K562 (cell line): ENCODE data around the gene TRMT112. TPM values are rescaled to one million over a fixed set of nuclear protein-coding genes. Genes with fewer than 3 reads are reported as not detected.
A peak's percentile ranks its signal among the peaks of the same experiment; 100 is the strongest.

Experiments
- EGR1 ChIP-seq: fragments of 450-650 bp; conservative IDR thresholded peaks from 2 replicates; pipeline ENCODE4 v1.6.1; 2017; ENCODE audit warnings: mild to moderate bottlenecking
- FOXM1 ChIP-seq, 2 experiments: fragments of 450-650 bp in 1 of 2; sonication (generic) in 1 of 2; formaldehyde crosslinking in 1 of 2; IDR thresholded peaks; 2 replicates each; pipeline versions ENCODE4 v1.6.1 to v1.9.0; 2017 to 2022; ENCODE audit warnings: low read depth in 2 of 2, mild to moderate bottlenecking in 2 of 2, missing genetic modification reagents in 1 of 2, moderate library complexity in 1 of 2
- GABPA ChIP-seq: fragments of 200-800 bp; sonication (Bioruptor generic); conservative IDR thresholded peaks from 2 replicates; pipeline ENCODE4 v1.6.1; 2016; ENCODE audit warnings: low read depth, missing genetic modification characterization, missing compliant biosample characterization
- GATA2 ChIP-seq: sonication (generic); formaldehyde crosslinking; IDR thresholded peaks from 2 replicates; pipeline ENCODE4 v1.4.0; 2020; ENCODE audit warnings: mild to moderate bottlenecking, missing genetic modification reagents
- MYBL2 ChIP-seq, 2 experiments: fragments of 450-650 bp in 1 of 2; sonication (generic) in 1 of 2; formaldehyde crosslinking in 1 of 2; IDR thresholded peaks; 2 replicates each; pipeline versions ENCODE4 v1.6.1 to v1.8.1; 2017 to 2022; ENCODE audit warnings: borderline replicate concordance in 1 of 2, inconsistent platforms in 1 of 2, low read depth in 1 of 2, mild to moderate bottlenecking in 1 of 2, missing genetic modification reagents in 1 of 2, moderate library complexity in 1 of 2
- NRF1 ChIP-seq, 2 experiments: fragments of 450-650 bp; IDR thresholded peaks in 1 of 2; conservative IDR thresholded peaks in 1 of 2; 2 replicates each; pipeline ENCODE4 v1.6.1; 2014; ENCODE audit warnings: mild to moderate bottlenecking in 2 of 2
- RFX1 ChIP-seq: fragments of 450-650 bp; IDR thresholded peaks from 2 replicates; pipeline ENCODE4 v1.6.1; 2016; ENCODE audit warnings: mild to moderate bottlenecking, moderate library complexity
- SRSF1 ChIP-seq: fragments of 200-400 bp; formaldehyde crosslinking; IDR thresholded peaks from 2 replicates; pipeline ENCODE4 v1.6.1; 2017; ENCODE audit warnings: mild to moderate bottlenecking, low read depth, low read length, moderate library complexity
- TBL1XR1 ChIP-seq, 2 experiments: IDR thresholded peaks; 2 replicates each; pipeline ENCODE4 v1.6.1; 2012; ENCODE audit warnings: improper control_type of control experiment in 2 of 2, low read length in 2 of 2, mild to moderate bottlenecking in 1 of 2
- TEAD1 ChIP-seq, 2 experiments: fragments of 450-650 bp in 1 of 2; sonication (generic) in 1 of 2; formaldehyde crosslinking; IDR thresholded peaks; 2 replicates each; pipeline versions ENCODE4 v1.4.0 to v1.8.0; 2020 to 2022; ENCODE audit warnings: mild to moderate bottlenecking in 2 of 2, missing genetic modification reagents in 1 of 2
- ZC3H11A ChIP-seq: IDR thresholded peaks from 2 replicates; pipeline ENCODE4 v1.6.1; 2012; ENCODE audit warnings: low read depth, low read length, improper control_type of control experiment
- ZNF134 ChIP-seq: fragments of 250-450 bp; sonication (Bioruptor Pico); conservative IDR thresholded peaks from 2 replicates; pipeline ENCODE4 v1.4.0; 2020
- ZNF143 ChIP-seq: sonication (generic); formaldehyde crosslinking; IDR thresholded peaks from 2 replicates; pipeline ENCODE4 v1.9.0; 2022; ENCODE audit warnings: mild to moderate bottlenecking, missing genetic modification reagents
- polyA plus RNA-seq, 8 experiments: library from polyadenylated mRNA; depleted of rRNA in 4 of 8; stranded (reverse) in 5 of 8; unstranded in 3 of 8; fragments of >200 nt; fragmentation: Nextera tagmentation in 2 of 8; fragmentation: Illumina TruSeq in 1 of 8; extraction: Ambion mirVana in 2 of 8; extraction: Trizol in 1 of 8; gene quantifications; 2 replicates each; pipeline versions ENCODE4 v1.2.1 to v1.2.3, GENCODE V29; 2011 to 2014; ENCODE audit warnings: inconsistent platforms in 1 of 8, missing spikeins in 1 of 8
- total RNA-seq, 7 experiments: library from RNA; depleted of rRNA in 6 of 7; stranded (reverse); fragments of >200 nt in 6 of 7; fragmentation: Illumina TruSeq in 2 of 7; extraction: Trizol in 2 of 7; gene quantifications; 2 replicates each; pipeline versions ENCODE4 v1.2.1 to v1.2.3, GENCODE V29; 2011 to 2021; ENCODE audit warnings: low replicate concordance in 1 of 7
- TF ChIP-seq, protein P1 (sequence below): fragments of 250-450 bp; sonication (Bioruptor Pico); IDR thresholded peaks from 2 replicates; pipeline ENCODE4 v1.4.0; 2020
- TF ChIP-seq, protein P2 (sequence below): fragments of 450-650 bp; IDR thresholded peaks from 2 replicates; pipeline ENCODE4 v1.6.1; 2017; ENCODE audit warnings: antibody characterized with exemption
- TF ChIP-seq, protein P3 (sequence below): fragments of 450-650 bp; formaldehyde crosslinking; IDR thresholded peaks from 2 replicates; pipeline ENCODE4 v1.4.0; 2022; ENCODE audit warnings: missing genetic modification characterization
- TF ChIP-seq, protein P4 (sequence below), 2 experiments: IDR thresholded peaks; 2 replicates each; pipeline ENCODE4 v1.6.1; 2012; ENCODE audit warnings: improper control_type of control experiment in 2 of 2, low read depth in 2 of 2, low read length in 2 of 2, borderline replicate concordance in 1 of 2

TRMT112 gene
- total and polyA plus RNA-seq, 9 of the 15 experiments (the other 6 are each of a cell fraction or from before 2014, with no cell fraction given): 162 to 444 (median 300) TPM

DNA sequence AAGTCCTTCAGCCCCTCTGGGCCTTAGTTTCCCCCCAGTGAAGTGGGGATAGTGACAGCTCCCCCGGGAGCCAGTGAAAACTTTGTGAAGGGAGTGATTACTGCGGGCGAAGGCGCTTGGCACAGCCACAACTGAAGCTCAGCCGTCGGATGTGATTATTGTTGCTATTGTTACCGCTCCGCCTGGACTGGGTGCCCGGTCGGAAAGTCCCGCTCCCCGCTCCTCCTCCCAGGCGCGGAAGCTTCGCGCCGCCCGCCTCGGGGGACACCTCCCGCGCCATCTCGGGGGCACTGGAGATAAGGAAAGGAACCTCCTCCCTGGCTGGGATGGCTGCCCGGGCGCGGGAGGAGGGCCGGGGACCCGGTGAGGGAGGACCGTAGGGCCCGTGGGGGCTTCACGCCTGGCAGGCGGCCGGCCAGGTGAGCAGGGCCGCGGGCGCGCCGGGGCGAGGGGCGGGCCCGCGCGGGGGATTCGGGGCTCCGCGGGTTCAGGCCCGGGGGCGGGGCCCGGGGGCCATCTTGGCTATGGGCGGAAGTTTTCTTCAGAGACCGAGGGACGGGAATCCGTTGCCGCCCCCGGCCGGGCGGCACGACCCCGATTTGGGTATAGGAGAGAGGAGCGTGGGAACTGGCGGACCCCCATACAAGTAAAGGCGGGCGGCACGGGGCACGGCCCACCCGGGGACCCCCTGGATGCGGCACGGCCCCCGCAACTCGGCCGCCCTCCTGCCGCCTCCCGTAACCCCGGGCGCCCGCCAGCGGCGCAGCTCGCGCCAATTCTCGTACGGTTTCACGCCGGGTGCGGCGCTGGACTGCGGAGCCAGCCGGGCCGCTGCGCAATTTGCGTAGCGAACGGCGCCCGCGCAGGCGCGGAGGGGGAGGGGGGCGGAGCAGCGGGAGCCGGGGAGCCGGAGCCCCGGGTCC lies 32.1 kb downstream of the TRMT112 start, which contains the start of gene GPR137 (continued):
- TF ChIP-seq, protein P1, sequence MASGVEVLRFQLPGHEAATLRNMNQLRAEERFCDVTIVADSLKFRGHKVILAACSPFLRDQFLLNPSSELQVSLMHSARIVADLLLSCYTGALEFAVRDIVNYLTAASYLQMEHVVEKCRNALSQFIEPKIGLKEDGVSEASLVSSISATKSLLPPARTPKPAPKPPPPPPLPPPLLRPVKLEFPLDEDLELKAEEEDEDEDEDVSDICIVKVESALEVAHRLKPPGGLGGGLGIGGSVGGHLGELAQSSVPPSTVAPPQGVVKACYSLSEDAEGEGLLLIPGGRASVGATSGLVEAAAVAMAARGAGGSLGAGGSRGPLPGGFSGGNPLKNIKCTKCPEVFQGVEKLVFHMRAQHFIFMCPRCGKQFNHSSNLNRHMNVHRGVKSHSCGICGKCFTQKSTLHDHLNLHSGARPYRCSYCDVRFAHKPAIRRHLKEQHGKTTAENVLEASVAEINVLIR: no peak
- TF ChIP-seq, protein P2, sequence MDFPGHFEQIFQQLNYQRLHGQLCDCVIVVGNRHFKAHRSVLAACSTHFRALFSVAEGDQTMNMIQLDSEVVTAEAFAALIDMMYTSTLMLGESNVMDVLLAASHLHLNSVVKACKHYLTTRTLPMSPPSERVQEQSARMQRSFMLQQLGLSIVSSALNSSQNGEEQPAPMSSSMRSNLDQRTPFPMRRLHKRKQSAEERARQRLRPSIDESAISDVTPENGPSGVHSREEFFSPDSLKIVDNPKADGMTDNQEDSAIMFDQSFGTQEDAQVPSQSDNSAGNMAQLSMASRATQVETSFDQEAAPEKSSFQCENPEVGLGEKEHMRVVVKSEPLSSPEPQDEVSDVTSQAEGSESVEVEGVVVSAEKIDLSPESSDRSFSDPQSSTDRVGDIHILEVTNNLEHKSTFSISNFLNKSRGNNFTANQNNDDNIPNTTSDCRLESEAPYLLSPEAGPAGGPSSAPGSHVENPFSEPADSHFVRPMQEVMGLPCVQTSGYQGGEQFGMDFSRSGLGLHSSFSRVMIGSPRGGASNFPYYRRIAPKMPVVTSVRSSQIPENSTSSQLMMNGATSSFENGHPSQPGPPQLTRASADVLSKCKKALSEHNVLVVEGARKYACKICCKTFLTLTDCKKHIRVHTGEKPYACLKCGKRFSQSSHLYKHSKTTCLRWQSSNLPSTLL: no peak
- TF ChIP-seq TEAD1 (CRISPR knock-in tag; IDR thresholded peaks at IDR 0.05): peak; percentile 39 to 67; a peak in 2 of 4 replicates
- TF ChIP-seq, protein P3, sequence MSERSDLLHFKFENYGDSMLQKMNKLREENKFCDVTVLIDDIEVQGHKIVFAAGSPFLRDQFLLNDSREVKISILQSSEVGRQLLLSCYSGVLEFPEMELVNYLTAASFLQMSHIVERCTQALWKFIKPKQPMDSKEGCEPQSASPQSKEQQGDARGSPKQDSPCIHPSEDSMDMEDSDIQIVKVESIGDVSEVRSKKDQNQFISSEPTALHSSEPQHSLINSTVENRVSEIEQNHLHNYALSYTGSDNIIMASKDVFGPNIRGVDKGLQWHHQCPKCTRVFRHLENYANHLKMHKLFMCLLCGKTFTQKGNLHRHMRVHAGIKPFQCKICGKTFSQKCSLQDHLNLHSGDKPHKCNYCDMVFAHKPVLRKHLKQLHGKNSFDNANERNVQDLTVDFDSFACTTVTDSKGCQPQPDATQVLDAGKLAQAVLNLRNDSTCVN (CRISPR knock-in tag): no peak
- peak; percentile 34; the same call in 1 of the 2 replicates for TF ChIP-seq GATA2 (CRISPR knock-in tag)
- no peak for TF ChIP-seq MYBL2 (IDR thresholded peaks at IDR 0.05; ENCODE audit: low read depth)
- TF ChIP-seq MYBL2 (CRISPR knock-in tag; IDR thresholded peaks at IDR 0.05; ENCODE audit: borderline replicate concordance): no peak
- TF ChIP-seq, protein P4, sequence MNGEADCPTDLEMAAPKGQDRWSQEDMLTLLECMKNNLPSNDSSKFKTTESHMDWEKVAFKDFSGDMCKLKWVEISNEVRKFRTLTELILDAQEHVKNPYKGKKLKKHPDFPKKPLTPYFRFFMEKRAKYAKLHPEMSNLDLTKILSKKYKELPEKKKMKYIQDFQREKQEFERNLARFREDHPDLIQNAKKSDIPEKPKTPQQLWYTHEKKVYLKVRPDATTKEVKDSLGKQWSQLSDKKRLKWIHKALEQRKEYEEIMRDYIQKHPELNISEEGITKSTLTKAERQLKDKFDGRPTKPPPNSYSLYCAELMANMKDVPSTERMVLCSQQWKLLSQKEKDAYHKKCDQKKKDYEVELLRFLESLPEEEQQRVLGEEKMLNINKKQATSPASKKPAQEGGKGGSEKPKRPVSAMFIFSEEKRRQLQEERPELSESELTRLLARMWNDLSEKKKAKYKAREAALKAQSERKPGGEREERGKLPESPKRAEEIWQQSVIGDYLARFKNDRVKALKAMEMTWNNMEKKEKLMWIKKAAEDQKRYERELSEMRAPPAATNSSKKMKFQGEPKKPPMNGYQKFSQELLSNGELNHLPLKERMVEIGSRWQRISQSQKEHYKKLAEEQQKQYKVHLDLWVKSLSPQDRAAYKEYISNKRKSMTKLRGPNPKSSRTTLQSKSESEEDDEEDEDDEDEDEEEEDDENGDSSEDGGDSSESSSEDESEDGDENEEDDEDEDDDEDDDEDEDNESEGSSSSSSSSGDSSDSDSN (IDR thresholded peaks at IDR 0.05; ENCODE audit: borderline replicate concordance in 1 of 2, low read depth in 2 of 2, low read length in 2 of 2): peak in 1 of 2 experiments; percentile 69; a peak in 2 of 4 replicates
- no peak for TF ChIP-seq FOXM1 (IDR thresholded peaks at IDR 0.05; ENCODE audit: low read depth)
- no peak for TF ChIP-seq FOXM1 (CRISPR knock-in tag; IDR thresholded peaks at IDR 0.05; ENCODE audit: low read depth)
- TF ChIP-seq NRF1 (conservative IDR thresholded peaks at IDR 0.05 in 1 of 2, IDR thresholded peaks at IDR 0.05 in 1 of 2): peak; percentile 93 to 94
- peak; percentile 75 for TF ChIP-seq RFX1
- peak; percentile 83 for TF ChIP-seq EGR1
- no peak for TF ChIP-seq ZNF134
- peak; percentile 100 for TF ChIP-seq SRSF1
- TF ChIP-seq TBL1XR1 (IDR thresholded peaks at IDR 0.05; ENCODE audit: low read length in 2 of 2): peak in 1 of 2 experiments; percentile 99; a peak in 2 of 4 replicates
- TF ChIP-seq ZNF143: no peak
- TF ChIP-seq ZC3H11A: no peak
- TF ChIP-seq GABPA (tag): peak; percentile 85
